Hematopoietic multipotent progenitor cell treated with erythropoietin and hydrocortisone succinate and interleukin-3 and kit ligand, for 8 days (in vitro differentiated cells): Measurements from ENCODE around the gene CAV2.
A peak's percentile ranks its signal among the peaks of the same experiment; 100 is the strongest.

ENCODE experiments used
- DNase-seq: peaks from one replicate; pipeline ENCODE4 v3.0.0-alpha.2; 2015

CAV2 gene

GRCh38 chr7:116525298-116525912 lies 25.9 kb downstream of the CAV2 start:
- no peak for DNase-seq

GRCh38 chr7:116525913-116526861 lies 26.6 kb downstream of the CAV2 start:
- peak; percentile 45 for DNase-seq

- DNase-seq, result no peak
Observed at GRCh38 chr7:116526897-116527296, 27.4 kb downstream of the CAV2 start.

- DNase-seq, result no peak
Observed at GRCh38 chr7:116527521-116527920, 28.0 kb downstream of the CAV2 start.

- DNase-seq, result no peak
Observed at GRCh38 chr7:116528008-116528789, 28.7 kb downstream of the CAV2 start.

GRCh38 chr7:116529250-116529649 lies 29.7 kb downstream of the CAV2 start:
- DNase-seq, result no peak

- DNase-seq, result no peak
Observed at GRCh38 chr7:116530107-116530820, 30.7 kb downstream of the CAV2 start.

GRCh38 chr7:116532102-116532688 lies 32.7 kb downstream of the CAV2 start:
- no peak for DNase-seq

GRCh38 chr7:116534790-116535189 lies 35.3 kb downstream of the CAV2 start:
- DNase-seq, result no peak

GRCh38 chr7:116535416-116535815 lies 35.9 kb downstream of the CAV2 start:
- DNase-seq, result no peak

GRCh38 chr7:116538138-116538537 lies 38.6 kb downstream of the CAV2 start:
- DNase-seq, result no peak

- no peak for DNase-seq
Observed at GRCh38 chr7:116539879-116540278, 40.3 kb downstream of the CAV2 start.

- DNase-seq, result no peak
Observed at GRCh38 chr7:116540743-116541142, 41.2 kb downstream of the CAV2 start.

- DNase-seq, result no peak
Observed at GRCh38 chr7:116541951-116542350, 42.4 kb downstream of the CAV2 start.

- DNase-seq, result no peak
Observed at GRCh38 chr7:116542618-116543017, 43.1 kb downstream of the CAV2 start.

GRCh38 chr7:116543664-116544063 lies 44.1 kb downstream of the CAV2 start:
- no peak for DNase-seq

- DNase-seq, result no peak
Observed at GRCh38 chr7:116544487-116544886, 44.9 kb downstream of the CAV2 start.

- DNase-seq, result no peak
Observed at GRCh38 chr7:116545411-116545993, 46.0 kb downstream of the CAV2 start.

GRCh38 chr7:116546054-116546453 lies 46.5 kb downstream of the CAV2 start:
- DNase-seq, result no peak

- DNase-seq, result no peak
Observed at GRCh38 chr7:116546916-116547315, 47.4 kb downstream of the CAV2 start.

- DNase-seq, result no peak
Observed at GRCh38 chr7:116547347-116547746, 47.8 kb downstream of the CAV2 start.

- DNase-seq, result no peak
Observed at GRCh38 chr7:116548506-116548905, 49.0 kb downstream of the CAV2 start.
